ENCODE results near the gene SST. TPM values are rescaled to one million over a fixed set of nuclear protein-coding genes. Genes with fewer than 3 reads are reported as not detected.

SST gene
- total RNA-seq, 1 experiment from 2014 or later: not detected

DNA sequence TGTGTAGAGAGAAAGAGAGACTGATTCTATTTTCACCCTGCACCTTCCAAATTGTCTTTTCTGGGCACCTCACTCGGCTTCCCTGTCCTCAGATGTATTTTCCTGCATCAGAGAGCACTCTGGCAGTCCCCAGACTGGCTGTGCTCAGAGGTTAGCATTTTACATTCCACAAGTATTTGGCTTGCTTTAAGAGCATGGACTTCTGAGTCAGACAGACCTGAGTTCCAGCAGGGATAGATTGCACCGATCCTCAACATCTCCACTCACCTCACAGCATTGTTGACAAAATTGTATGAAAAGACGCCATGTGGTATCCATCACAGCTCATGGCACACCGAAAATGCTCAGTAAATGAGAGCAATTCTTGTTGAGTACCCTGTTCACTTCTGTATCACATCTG is 45.6 kb downstream of the SST start:
- Mint-ChIP-seq H3K27me3 (ENCODE audit: unreplicated experiment) (peaks cover 13% of the 10 kb centered on the region), H3K9me3 (ENCODE audit: low read depth, unreplicated experiment) (no peaks in the 10 kb centered on the region), H3K4me1 (ENCODE audit: low read depth, unreplicated experiment) (no peaks in the 10 kb centered on the region), H3K4me3 (ENCODE audit: low read depth, unreplicated experiment) (no peak overlapping the region), H3K27ac (ENCODE audit: unreplicated experiment) (no peak overlapping the region), H3K36me3 (ENCODE audit: insufficient read depth, unreplicated experiment) (no peaks in the 10 kb centered on the region)
- intact Hi-C loops (cut with micrococcal nuclease; ENCODE audit: unreplicated experiment): no loop called here
- BruUV-seq (replicated peaks): no TSS peak
- DNase-seq: no peak
- TF ChIP-seq, protein P1, sequence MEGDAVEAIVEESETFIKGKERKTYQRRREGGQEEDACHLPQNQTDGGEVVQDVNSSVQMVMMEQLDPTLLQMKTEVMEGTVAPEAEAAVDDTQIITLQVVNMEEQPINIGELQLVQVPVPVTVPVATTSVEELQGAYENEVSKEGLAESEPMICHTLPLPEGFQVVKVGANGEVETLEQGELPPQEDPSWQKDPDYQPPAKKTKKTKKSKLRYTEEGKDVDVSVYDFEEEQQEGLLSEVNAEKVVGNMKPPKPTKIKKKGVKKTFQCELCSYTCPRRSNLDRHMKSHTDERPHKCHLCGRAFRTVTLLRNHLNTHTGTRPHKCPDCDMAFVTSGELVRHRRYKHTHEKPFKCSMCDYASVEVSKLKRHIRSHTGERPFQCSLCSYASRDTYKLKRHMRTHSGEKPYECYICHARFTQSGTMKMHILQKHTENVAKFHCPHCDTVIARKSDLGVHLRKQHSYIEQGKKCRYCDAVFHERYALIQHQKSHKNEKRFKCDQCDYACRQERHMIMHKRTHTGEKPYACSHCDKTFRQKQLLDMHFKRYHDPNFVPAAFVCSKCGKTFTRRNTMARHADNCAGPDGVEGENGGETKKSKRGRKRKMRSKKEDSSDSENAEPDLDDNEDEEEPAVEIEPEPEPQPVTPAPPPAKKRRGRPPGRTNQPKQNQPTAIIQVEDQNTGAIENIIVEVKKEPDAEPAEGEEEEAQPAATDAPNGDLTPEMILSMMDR (IDR thresholded peaks at IDR 0.05; ENCODE audit: unreplicated experiment): no peak
- CTCF ChIA-PET: interaction anchor here (0.5 kb wide), 1 partner anchor 267 kb away, joined by 3 read pairs; no protein-coding TSS in a partner anchor

DNA sequence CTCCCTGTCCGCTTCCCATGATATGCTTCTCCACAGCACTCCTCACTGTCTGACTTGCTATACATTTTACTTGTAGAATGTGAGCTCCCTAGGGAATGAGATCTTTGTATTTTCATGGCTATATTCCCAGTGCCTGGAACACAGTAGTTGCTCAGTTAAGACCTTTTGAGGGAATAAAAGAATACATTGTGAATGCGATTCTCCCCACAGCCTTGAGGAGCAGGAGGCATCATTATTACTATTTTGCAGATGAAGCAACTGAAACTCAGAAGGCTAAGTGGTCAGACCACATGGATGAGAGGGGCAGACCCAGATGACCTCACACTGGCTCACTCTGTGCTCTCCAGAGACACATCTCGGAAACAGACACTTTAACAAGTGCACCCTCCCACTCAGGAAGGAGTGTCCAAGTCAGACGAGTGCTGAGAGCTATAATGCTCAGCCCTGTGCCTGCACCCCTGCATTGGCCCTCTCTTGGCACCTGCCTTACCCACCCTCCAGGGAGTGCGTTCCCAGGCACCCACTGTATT is 46.8 kb downstream of the SST start:
- intact Hi-C loops (cut with micrococcal nuclease; ENCODE audit: unreplicated experiment): no loop called here
- TF ChIP-seq, protein P1 (IDR thresholded peaks at IDR 0.05; ENCODE audit: unreplicated experiment): no peak
- no peak for DNase-seq
- no TSS peak for BruUV-seq (replicated peaks)
- CTCF ChIA-PET: no interaction called here
- no peak overlapping the region for H3K27ac Mint-ChIP-seq (ENCODE audit: unreplicated experiment)
- no peaks in the 10 kb centered on the region for H3K9me3 Mint-ChIP-seq (ENCODE audit: low read depth, unreplicated experiment)
- no peaks in the 10 kb centered on the region for H3K36me3 Mint-ChIP-seq (ENCODE audit: insufficient read depth, unreplicated experiment)
- H3K4me3 Mint-ChIP-seq (ENCODE audit: low read depth, unreplicated experiment): no peak overlapping the region
- no peaks in the 10 kb centered on the region for H3K4me1 Mint-ChIP-seq (ENCODE audit: low read depth, unreplicated experiment)
- peaks cover 13% of the 10 kb centered on the region for H3K27me3 Mint-ChIP-seq (ENCODE audit: unreplicated experiment)

DNA sequence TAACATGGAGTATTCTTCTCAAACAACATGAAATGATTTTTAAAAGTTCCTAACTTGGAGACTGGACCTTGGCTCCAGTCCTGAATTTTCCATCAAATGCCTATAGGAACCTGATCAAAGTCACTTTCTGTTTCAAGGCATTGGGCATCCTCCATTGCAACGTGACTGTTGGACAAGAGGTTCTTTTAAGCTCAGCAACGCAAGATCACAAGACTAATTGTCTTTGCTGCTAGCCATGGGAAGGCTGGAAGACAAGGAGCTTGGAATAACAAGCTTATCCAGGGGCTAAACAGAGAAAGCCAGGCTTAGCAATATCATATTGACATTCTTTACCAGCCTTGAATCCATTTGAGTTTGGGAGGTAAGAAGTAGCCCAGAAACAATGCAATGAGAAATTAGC is 48.3 kb downstream of the SST start:
- TF ChIP-seq, protein P1 (IDR thresholded peaks at IDR 0.05; ENCODE audit: unreplicated experiment): no peak
- H3K4me1 Mint-ChIP-seq (ENCODE audit: low read depth, unreplicated experiment): no peaks in the 10 kb centered on the region
- peaks cover 13% of the 10 kb centered on the region for H3K27me3 Mint-ChIP-seq (ENCODE audit: unreplicated experiment)
- no TSS peak for BruUV-seq (replicated peaks)
- DNase-seq: no peak
- intact Hi-C loops (cut with micrococcal nuclease; ENCODE audit: unreplicated experiment): no loop called here
- no peak overlapping the region for H3K4me3 Mint-ChIP-seq (ENCODE audit: low read depth, unreplicated experiment)
- CTCF ChIA-PET: interaction anchor here (0.6 kb wide), 1 partner anchor 47 kb away, joined by 4 read pairs; no protein-coding TSS in a partner anchor
- H3K36me3 Mint-ChIP-seq (ENCODE audit: insufficient read depth, unreplicated experiment): no peaks in the 10 kb centered on the region
- no peak overlapping the region for H3K27ac Mint-ChIP-seq (ENCODE audit: unreplicated experiment)
- H3K9me3 Mint-ChIP-seq (ENCODE audit: low read depth, unreplicated experiment): no peaks in the 10 kb centered on the region

DNA sequence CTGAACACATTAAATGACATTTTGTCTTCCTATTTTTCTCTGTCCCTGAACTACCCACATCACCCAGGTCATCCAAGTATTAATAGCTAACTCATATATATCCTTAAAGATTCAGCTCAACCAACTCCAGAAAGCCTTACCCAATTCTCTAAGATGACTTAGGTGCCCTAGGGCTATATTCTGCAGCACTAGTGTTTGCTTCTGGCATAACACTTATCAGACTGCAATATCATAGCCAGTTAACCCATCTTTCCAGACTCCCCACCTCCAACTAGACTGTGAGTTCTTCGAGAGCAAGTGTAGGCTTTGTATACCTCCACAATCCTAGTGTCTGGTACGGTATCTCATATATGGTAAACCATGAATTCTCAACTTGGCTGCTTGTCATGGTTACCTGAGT is 50.7 kb downstream of the SST start:
- Mint-ChIP-seq H3K4me1 (ENCODE audit: low read depth, unreplicated experiment) (no peaks in the 10 kb centered on the region), H3K4me3 (ENCODE audit: low read depth, unreplicated experiment) (no peak overlapping the region), H3K27me3 (ENCODE audit: unreplicated experiment) (peaks cover 12% of the 10 kb centered on the region), H3K9me3 (ENCODE audit: low read depth, unreplicated experiment) (no peaks in the 10 kb centered on the region), H3K36me3 (ENCODE audit: insufficient read depth, unreplicated experiment) (no peaks in the 10 kb centered on the region), H3K27ac (ENCODE audit: unreplicated experiment) (no peak overlapping the region)
- CTCF ChIA-PET: interaction anchor here (1.0 to 1.4 kb wide), 2 partner anchors 48 to 60 kb away, joined by 3 to 4 read pairs; no protein-coding TSS in a partner anchor
- TF ChIP-seq, protein P1 (IDR thresholded peaks at IDR 0.05; ENCODE audit: unreplicated experiment): no peak
- no peak for DNase-seq
- intact Hi-C loops (cut with micrococcal nuclease; ENCODE audit: unreplicated experiment): no loop called here
- no TSS peak for BruUV-seq (replicated peaks)

Other genes starting within 250 kb of the SST start
- not detected in 2 replicates for gene RTP2, start 32.2 kb upstream of the SST start, total RNA-seq (2022)
- gene BCL6, start 75.1 kb upstream of the SST start, total RNA-seq (2022): 28.3 and 35.1 TPM in 2 replicates

Measured in Calu3 (cell line).